H9 (cell line): ENCODE data around the gene RNF20. TPM values are rescaled to one million over a fixed set of nuclear protein-coding genes. Genes with fewer than 3 reads are reported as not detected.

ENCODE experiments used
- DNase-seq: peaks from one replicate; pipeline ENCODE4 v3.0.0-alpha.2; 2017
- H2AFZ ChIP-seq: one replicate; pipeline ENCODE4 v1.6.1; 2013; ENCODE audit warnings: mild to moderate bottlenecking, low read length, control low read depth, moderate library complexity
- H2AK5ac ChIP-seq: 2 replicates; pipeline ENCODE4 v1.6.1; 2013; ENCODE audit warnings: low read length, control low read depth, mixed read lengths; ENCODE audit not compliant: insufficient read length
- H2BK120ac ChIP-seq: one replicate; pipeline ENCODE4 v1.6.1; 2013; ENCODE audit warnings: low read depth, mild to moderate bottlenecking, low read length, control low read depth, inconsistent platforms; ENCODE audit not compliant: poor library complexity, severe bottlenecking
- H2BK12ac ChIP-seq: 2 replicates; pipeline ENCODE4 v1.6.1; 2013; ENCODE audit warnings: low read length, control low read depth, mixed read lengths, low read depth; ENCODE audit not compliant: insufficient read length
- H2BK15ac ChIP-seq: 2 replicates; pipeline ENCODE4 v1.6.1; 2013; ENCODE audit warnings: low read depth, low read length, control low read depth
- H2BK20ac ChIP-seq: one replicate; pipeline ENCODE4 v1.6.1; 2013; ENCODE audit warnings: low read depth, mild to moderate bottlenecking, low read length, control low read depth, inconsistent platforms; ENCODE audit not compliant: poor library complexity, severe bottlenecking
- H2BK5ac ChIP-seq: 2 replicates; pipeline ENCODE4 v1.6.1; 2013; ENCODE audit warnings: low read length, control low read depth, mixed read lengths; ENCODE audit not compliant: insufficient read length
- H3K14ac ChIP-seq: 2 replicates; pipeline ENCODE4 v1.6.1; 2013; ENCODE audit warnings: low read length, control low read depth; ENCODE audit not compliant: insufficient read depth
- H3K18ac ChIP-seq: 2 replicates; pipeline ENCODE4 v1.6.1; 2013; ENCODE audit warnings: low read depth, mild to moderate bottlenecking, mixed read lengths, low read length, control low read depth; ENCODE audit not compliant: insufficient read length
- H3K23ac ChIP-seq: 2 replicates; pipeline ENCODE4 v1.6.1; 2013; ENCODE audit warnings: low read length, control low read depth, mixed read lengths, low read depth; ENCODE audit not compliant: insufficient read length
- H3K23me2 ChIP-seq: 2 replicates; pipeline ENCODE4 v1.6.1; 2013; ENCODE audit warnings: low read depth, mild to moderate bottlenecking, mixed read lengths, low read length, control low read depth; ENCODE audit not compliant: insufficient read length, poor library complexity, severe bottlenecking
- H3K27ac ChIP-seq: 2 replicates; pipeline ENCODE4 v1.5.1; 2013; ENCODE audit warnings: low read length, control low read depth, mixed read lengths, low read depth; ENCODE audit not compliant: insufficient read length
- H3K27me3 ChIP-seq: 2 replicates; pipeline ENCODE4 v1.6.1; 2013; ENCODE audit warnings: low read length, control low read depth, inconsistent platforms; ENCODE audit not compliant: insufficient read depth
- H3K4ac ChIP-seq: 2 replicates; pipeline ENCODE4 v1.6.1; 2013; ENCODE audit warnings: low read depth, mild to moderate bottlenecking, control low read depth, inconsistent platforms, low read length, moderate library complexity
- H3K4me1 ChIP-seq: 2 replicates; pipeline ENCODE4 v1.6.1; 2013; ENCODE audit warnings: low read length, control low read depth, inconsistent platforms; ENCODE audit not compliant: insufficient read depth
- H3K4me2 ChIP-seq: 2 replicates; pipeline ENCODE4 v1.6.1; 2013; ENCODE audit warnings: low read length, control low read depth, mixed read lengths; ENCODE audit not compliant: insufficient read length, insufficient read depth
- H3K56ac ChIP-seq: 2 replicates; pipeline ENCODE4 v1.6.1; 2013; ENCODE audit warnings: low read depth, mild to moderate bottlenecking, mixed read lengths, low read length, control low read depth; ENCODE audit not compliant: insufficient read length
- H3K79me1 ChIP-seq: 2 replicates; pipeline ENCODE4 v1.6.1; 2013; ENCODE audit warnings: low read depth, mild to moderate bottlenecking, moderate library complexity, low read length, control low read depth, inconsistent platforms; ENCODE audit not compliant: insufficient read depth, poor library complexity, severe bottlenecking
- H3K79me2 ChIP-seq: 2 replicates; pipeline ENCODE4 v1.6.1; 2013; ENCODE audit warnings: low read length, control low read depth, inconsistent platforms; ENCODE audit not compliant: insufficient read depth
- H3K9ac ChIP-seq: 2 replicates; pipeline ENCODE4 v1.6.1; 2013; ENCODE audit warnings: low read length, control low read depth, mixed read lengths; ENCODE audit not compliant: insufficient read length; ENCODE audit errors: extremely low read depth
- H3K9me3 ChIP-seq: one replicate; pipeline ENCODE4 v1.6.1; 2013; ENCODE audit warnings: low read depth, low read length, inconsistent platforms; ENCODE audit not compliant: control insufficient read depth
- H3T11ph ChIP-seq: one replicate; pipeline ENCODE4 v1.6.1; 2013; ENCODE audit warnings: mild to moderate bottlenecking, low read length, control low read depth, inconsistent platforms
- H4K20me1 ChIP-seq: one replicate; pipeline ENCODE4 v1.6.1; 2013; ENCODE audit not compliant: control insufficient read depth, insufficient read length, insufficient read depth
- H4K5ac ChIP-seq: 2 replicates; pipeline ENCODE4 v1.6.1; 2013; ENCODE audit warnings: low read depth, mild to moderate bottlenecking, mixed read lengths, low read length, control low read depth; ENCODE audit not compliant: insufficient read length
- H4K8ac ChIP-seq: replicated peaks from 2 replicates; pipeline ENCODE4 v1.6.1; 2013; ENCODE audit warnings: low read length, control low read depth, mixed read lengths, low read depth; ENCODE audit not compliant: insufficient read length
- H4K91ac ChIP-seq: 2 replicates; pipeline ENCODE4 v1.6.1; 2013; ENCODE audit warnings: low read depth, mild to moderate bottlenecking, moderate library complexity, mixed read lengths, low read length, control low read depth; ENCODE audit not compliant: insufficient read length
- H3K27ac Mint-ChIP-seq, 3 experiments: 2 replicates in 2 of 3; 3 replicates in 1 of 3; pipeline ENCODE4 v1.8.0; 2020 to 2021; ENCODE audit warnings: mixed read lengths in 3 of 3, mild to moderate bottlenecking in 1 of 3, moderate library complexity in 1 of 3
- H3K27me3 Mint-ChIP-seq: 2 replicates; pipeline ENCODE4 v1.8.0; 2021; ENCODE audit warnings: low read depth, mild to moderate bottlenecking, moderate library complexity, mixed read lengths
- H3K36me3 Mint-ChIP-seq, 3 experiments: 2 replicates in 2 of 3; 3 replicates in 1 of 3; pipeline ENCODE4 v1.8.0; 2020 to 2021; ENCODE audit warnings: low read depth in 3 of 3, mixed read lengths in 3 of 3; ENCODE audit not compliant: insufficient read depth in 1 of 3
- H3K4me1 Mint-ChIP-seq, 2 experiments: 2 replicates each; pipeline ENCODE4 v1.8.0; 2020; ENCODE audit warnings: mixed read lengths in 2 of 2
- H3K4me3 Mint-ChIP-seq, 2 experiments: 2 replicates in 1 of 2; 3 replicates in 1 of 2; pipeline ENCODE4 v1.8.0; 2020 to 2021; ENCODE audit warnings: mild to moderate bottlenecking in 2 of 2, mixed read lengths in 2 of 2, moderate library complexity in 1 of 2
- H3K9me3 Mint-ChIP-seq, 2 experiments: 2 replicates in 1 of 2; 3 replicates in 1 of 2; pipeline ENCODE4 v1.8.0; 2020; ENCODE audit warnings: mild to moderate bottlenecking in 2 of 2, mixed read lengths in 2 of 2, moderate library complexity in 1 of 2
- WGBS: extraction: QIAGEN DNeasy Blood & Tissue Kit; methylation state at CpG from one replicate; pipeline ENCODE4 v1.1.7; 2013; ENCODE audit warnings: missing lambda C conversion rate, low lambda C conversion rate, mixed read lengths; ENCODE audit not compliant: insufficient read length; ENCODE audit errors: extremely low coverage; 5-methylcytosine and 5-hydroxymethylcytosine counted together
- total RNA-seq: library from RNA; stranded (reverse); gene quantifications from 2 replicates; pipeline ENCODE4 v1.2.1, GENCODE V29; 2021
- TF ChIP-seq, protein P1 (sequence below): fragments of 200-600 bp; sonication (generic); conservative IDR thresholded peaks from 3 replicates; pipeline ENCODE4 v1.8.0; 2021; ENCODE audit warnings: antibody characterized with exemption, mild to moderate bottlenecking

Gene RNF20
- total RNA-seq, 1 experiment from 2014 or later = 48.5 TPM

DNA sequence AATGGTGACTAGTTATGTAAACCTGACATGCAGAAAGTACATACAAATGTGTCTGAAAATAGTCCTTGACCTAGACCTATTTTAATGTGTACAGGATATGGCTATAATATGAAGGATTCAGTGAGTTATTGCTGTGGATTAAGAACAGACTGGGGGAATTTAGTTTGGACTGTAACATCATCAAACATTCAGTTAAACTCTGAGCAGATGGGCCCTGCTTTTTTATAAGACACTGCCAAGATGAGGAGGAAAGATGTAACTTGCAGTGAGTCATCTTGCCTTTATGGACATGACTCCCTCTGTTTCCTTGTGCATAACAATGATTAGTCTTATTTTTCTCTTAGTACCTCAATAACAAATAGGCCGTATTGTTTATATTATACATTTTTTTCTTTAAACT lies 48.9 kb downstream of the RNF20 start:
- no peaks in the 10 kb centered on the region for H3K9me3 ChIP-seq
- peaks cover 5% of the 10 kb centered on the region; the same call in 1 of the 2 replicates for H3K4me1 ChIP-seq
- no peak overlapping the region for H3K9ac ChIP-seq
- no peaks in the 10 kb centered on the region for H3K79me1 ChIP-seq
- H2BK12ac ChIP-seq = no peak overlapping the region
- no peak overlapping the region for H3T11ph ChIP-seq
- peak overlapping the region; percentile 24 to 62 (median 42); a peak in 5 of 7 replicates for H3K27ac Mint-ChIP-seq
- H3K18ac ChIP-seq = no peak overlapping the region
- no peak overlapping the region for H2BK5ac ChIP-seq
- no peaks in the 10 kb centered on the region for H3K79me2 ChIP-seq
- no peak overlapping the region for H2BK15ac ChIP-seq
- peak overlapping the region; percentile 20 for H3K4me2 ChIP-seq
- no peaks in the 10 kb centered on the region for H4K20me1 ChIP-seq
- no peak overlapping the region for H2AK5ac ChIP-seq
- no peak overlapping the region for H3K4ac ChIP-seq
- DNase-seq = no peak
- H3K4me3 Mint-ChIP-seq = no peak overlapping the region
- H3K9me3 Mint-ChIP-seq = no peaks in the 10 kb centered on the region; a peak in 1 of 5 replicates
- no peak overlapping the region for H4K91ac ChIP-seq
- H3K36me3 Mint-ChIP-seq = no peaks in the 10 kb centered on the region
- WGBS = no CpG with 5 or more reads among the region's 1 CpG
- H4K8ac ChIP-seq = no peak overlapping the region
- no peak overlapping the region for H2BK20ac ChIP-seq
- no peak overlapping the region for H3K27ac ChIP-seq
- no peak overlapping the region for H3K56ac ChIP-seq
- TF ChIP-seq, protein P1, sequence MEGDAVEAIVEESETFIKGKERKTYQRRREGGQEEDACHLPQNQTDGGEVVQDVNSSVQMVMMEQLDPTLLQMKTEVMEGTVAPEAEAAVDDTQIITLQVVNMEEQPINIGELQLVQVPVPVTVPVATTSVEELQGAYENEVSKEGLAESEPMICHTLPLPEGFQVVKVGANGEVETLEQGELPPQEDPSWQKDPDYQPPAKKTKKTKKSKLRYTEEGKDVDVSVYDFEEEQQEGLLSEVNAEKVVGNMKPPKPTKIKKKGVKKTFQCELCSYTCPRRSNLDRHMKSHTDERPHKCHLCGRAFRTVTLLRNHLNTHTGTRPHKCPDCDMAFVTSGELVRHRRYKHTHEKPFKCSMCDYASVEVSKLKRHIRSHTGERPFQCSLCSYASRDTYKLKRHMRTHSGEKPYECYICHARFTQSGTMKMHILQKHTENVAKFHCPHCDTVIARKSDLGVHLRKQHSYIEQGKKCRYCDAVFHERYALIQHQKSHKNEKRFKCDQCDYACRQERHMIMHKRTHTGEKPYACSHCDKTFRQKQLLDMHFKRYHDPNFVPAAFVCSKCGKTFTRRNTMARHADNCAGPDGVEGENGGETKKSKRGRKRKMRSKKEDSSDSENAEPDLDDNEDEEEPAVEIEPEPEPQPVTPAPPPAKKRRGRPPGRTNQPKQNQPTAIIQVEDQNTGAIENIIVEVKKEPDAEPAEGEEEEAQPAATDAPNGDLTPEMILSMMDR = no peak
- no peak overlapping the region for H2AFZ ChIP-seq
- H3K27me3 ChIP-seq = no peaks in the 10 kb centered on the region
- no peak overlapping the region for H2BK120ac ChIP-seq
- no peaks in the 10 kb centered on the region for H3K27me3 Mint-ChIP-seq
- peaks cover 27 to 28% of the 10 kb centered on the region in 2 experiments for H3K4me1 Mint-ChIP-seq
- H3K14ac ChIP-seq = no peak overlapping the region
- H3K23me2 ChIP-seq = no peaks in the 10 kb centered on the region
- H4K5ac ChIP-seq = no peak overlapping the region
- no peak overlapping the region for H3K23ac ChIP-seq
